Astrocyte (in vitro differentiated cells and primary cell): Measurements from ENCODE around the gene IDH3B. TPM values are rescaled to one million over a fixed set of nuclear protein-coding genes. Genes with fewer than 3 reads are reported as not detected.

Experiments used
- DNase-seq: peaks from one replicate; pipeline ENCODE4 v3.0.0-alpha.2; 2010; ENCODE audit warnings: low read depth
- FAIRE-seq: peaks from 2 replicates; lab custom pipeline; 2011; peaks lifted over from hg19 to GRCh38; lab: Jason Lieb, UNC
- H2AFZ ChIP-seq: 2 replicates; pipeline ENCODE4 v1.6.0; 2012; ENCODE audit warnings: low read depth, low read length, inconsistent platforms
- H3K27ac ChIP-seq: 2 replicates; pipeline ENCODE4 v1.5.1; 2011; ENCODE audit warnings: low read depth, low read length, inconsistent platforms
- H3K27me3 ChIP-seq: 2 replicates; pipeline ENCODE4 v1.6.0; 2011; ENCODE audit warnings: low read length, inconsistent platforms; ENCODE audit not compliant: insufficient read depth
- H3K36me3 ChIP-seq: 2 replicates; pipeline ENCODE4 v1.5.1; 2011; ENCODE audit warnings: low read length, inconsistent platforms; ENCODE audit not compliant: insufficient read depth
- H3K4me1 ChIP-seq: 2 replicates; pipeline ENCODE4 v1.5.1; 2011; ENCODE audit warnings: low read length, inconsistent platforms; ENCODE audit not compliant: insufficient read depth
- H3K4me2 ChIP-seq: 2 replicates; pipeline ENCODE4 v1.6.0; 2012; ENCODE audit warnings: low read length, inconsistent platforms
- H3K4me3 ChIP-seq: 2 replicates; pipeline ENCODE4 v1.5.1; 2011; ENCODE audit warnings: low read depth, mild to moderate bottlenecking, low read length, inconsistent platforms; ENCODE audit not compliant: insufficient read depth
- H3K79me2 ChIP-seq: 2 replicates; pipeline ENCODE4 v1.6.0; 2012; ENCODE audit warnings: mild to moderate bottlenecking, low read length, inconsistent platforms; ENCODE audit not compliant: insufficient read depth
- H3K9ac ChIP-seq: 2 replicates; pipeline ENCODE4 v1.6.0; 2012; ENCODE audit warnings: mild to moderate bottlenecking, low read length, inconsistent platforms
- H3K9me3 ChIP-seq: 2 replicates; pipeline ENCODE4 v1.5.1; 2012; ENCODE audit warnings: low read depth, mild to moderate bottlenecking, low read length, inconsistent platforms; ENCODE audit not compliant: insufficient read depth
- H4K20me1 ChIP-seq: 2 replicates; pipeline ENCODE4 v1.6.0; 2012; ENCODE audit warnings: low read length, inconsistent platforms; ENCODE audit not compliant: insufficient read depth
- H3K27ac Mint-ChIP-seq: one replicate; pipeline ENCODE4 v1.8.0; 2021; ENCODE audit warnings: mild to moderate bottlenecking, mixed read lengths; ENCODE audit not compliant: unreplicated experiment
- H3K27me3 Mint-ChIP-seq: one replicate; pipeline ENCODE4 v1.8.0; 2021; ENCODE audit warnings: low read depth, mixed read lengths; ENCODE audit not compliant: unreplicated experiment
- H3K36me3 Mint-ChIP-seq: one replicate; pipeline ENCODE4 v1.8.0; 2021; ENCODE audit warnings: low read depth, mixed read lengths; ENCODE audit not compliant: unreplicated experiment
- H3K4me1 Mint-ChIP-seq: one replicate; pipeline ENCODE4 v1.8.0; 2021; ENCODE audit warnings: low read depth, mixed read lengths; ENCODE audit not compliant: unreplicated experiment
- H3K4me3 Mint-ChIP-seq: one replicate; pipeline ENCODE4 v1.8.0; 2021; ENCODE audit warnings: mild to moderate bottlenecking, moderate library complexity, mixed read lengths; ENCODE audit not compliant: unreplicated experiment
- H3K9me3 Mint-ChIP-seq: one replicate; pipeline ENCODE4 v1.8.0; 2021; ENCODE audit warnings: mild to moderate bottlenecking, mixed read lengths; ENCODE audit not compliant: unreplicated experiment
- CTCF ChIP-seq: IDR thresholded peaks from 2 replicates; pipeline ENCODE4 v1.5.1; 2011; ENCODE audit warnings: low read depth, mild to moderate bottlenecking, inconsistent platforms, low read length, moderate library complexity; ENCODE audit not compliant: insufficient read depth
- EZH2 ChIP-seq: IDR thresholded peaks from 2 replicates; pipeline ENCODE4 v1.6.1; 2012; ENCODE audit warnings: mild to moderate bottlenecking, low read length, inconsistent platforms; ENCODE audit not compliant: insufficient read depth
- total RNA-seq: library from RNA; stranded (reverse); gene quantifications from 2 replicates; pipeline ENCODE4 v1.2.1, GENCODE V29; 2021

Gene IDH3B
- total RNA-seq, 1 donor from 2014 or later, result 74.8 TPM

- peaks cover 24% of the 10 kb centered on the region for H3K27me3 Mint-ChIP-seq
Observed at GRCh38 chr20:2637246-2637645, 26.8 kb downstream of the IDH3B start.

DNA sequence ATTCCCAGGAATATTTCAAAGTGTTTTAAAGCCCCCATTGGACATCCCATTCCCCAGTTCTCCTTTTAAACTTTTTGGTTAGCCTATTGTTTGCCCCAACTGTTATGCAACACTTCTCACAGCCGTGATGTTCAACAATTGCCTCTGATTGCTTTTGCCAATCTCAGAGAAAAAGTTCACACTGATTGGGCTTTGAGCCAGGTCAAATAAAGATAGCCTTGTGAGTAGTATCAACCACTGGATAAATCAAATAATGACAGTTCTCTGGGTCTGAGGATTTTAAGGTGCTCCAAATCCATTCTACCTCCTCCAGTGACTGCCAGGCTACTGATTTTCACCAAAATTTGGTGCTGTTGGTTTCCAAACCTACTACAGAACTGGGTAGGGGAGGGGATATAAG lies 30.6 kb downstream of the IDH3B start:
- Mint-ChIP-seq H3K4me3 (no peak overlapping the region), H3K36me3 (no peaks in the 10 kb centered on the region), H3K27me3 (peaks cover 21% of the 10 kb centered on the region), H3K4me1 (no peaks in the 10 kb centered on the region), H3K27ac (no peak overlapping the region), H3K9me3 (no peaks in the 10 kb centered on the region)
- H3K4me1 ChIP-seq, result no peaks in the 10 kb centered on the region
- H3K9me3 ChIP-seq, result no peaks in the 10 kb centered on the region
- H4K20me1 ChIP-seq, result no peaks in the 10 kb centered on the region
- no peak overlapping the region for H3K27ac ChIP-seq
- FAIRE-seq (no peak), DNase-seq (no peak)
- no peaks in the 10 kb centered on the region for H3K79me2 ChIP-seq
- no peaks in the 10 kb centered on the region for H3K36me3 ChIP-seq
- H3K4me3 ChIP-seq, result no peak overlapping the region
- H3K4me2 ChIP-seq, result no peak overlapping the region
- no peak overlapping the region for H2AFZ ChIP-seq
- no peak overlapping the region for H3K9ac ChIP-seq
- TF ChIP-seq EZH2 (no peak), CTCF (no peak)
- H3K27me3 ChIP-seq, result no peaks in the 10 kb centered on the region

More at GRCh38 chr20:2637246-2637645, 26.8 kb downstream of the IDH3B start:
- Histone ChIP-seq H3K4me3 (no peak overlapping the region), H3K9ac (no peak overlapping the region), H2AFZ (no peak overlapping the region), H3K4me1 (no peaks in the 10 kb centered on the region), H3K4me2 (no peak overlapping the region), H3K27ac (no peak overlapping the region), H3K9me3 (no peaks in the 10 kb centered on the region), H3K27me3 (no peaks in the 10 kb centered on the region), H3K79me2 (no peaks in the 10 kb centered on the region), H3K36me3 (no peaks in the 10 kb centered on the region), H4K20me1 (no peaks in the 10 kb centered on the region)
- no peak overlapping the region for H3K4me3 Mint-ChIP-seq
- TF ChIP-seq EZH2 (no peak), CTCF (no peak)
- FAIRE-seq (no peak), DNase-seq (no peak)
- H3K27ac Mint-ChIP-seq, result no peak overlapping the region
- no peaks in the 10 kb centered on the region for H3K9me3 Mint-ChIP-seq
- H3K36me3 Mint-ChIP-seq, result peaks cover 7% of the 10 kb centered on the region
- no peaks in the 10 kb centered on the region for H3K4me1 Mint-ChIP-seq

- Histone ChIP-seq H3K9me3 (peaks cover 8% of the 10 kb centered on the region), H3K79me2 (no peaks in the 10 kb centered on the region), H3K36me3 (no peaks in the 10 kb centered on the region), H3K4me3 (no peak overlapping the region), H3K4me1 (no peaks in the 10 kb centered on the region), H3K27me3 (no peaks in the 10 kb centered on the region), H3K4me2 (no peak overlapping the region), H3K27ac (no peak overlapping the region), H2AFZ (no peak overlapping the region), H3K9ac (no peak overlapping the region), H4K20me1 (no peaks in the 10 kb centered on the region)
- TF ChIP-seq CTCF (no peak), EZH2 (no peak)
- no peak for DNase-seq
- Mint-ChIP-seq H3K36me3 (no peaks in the 10 kb centered on the region), H3K27ac (no peak overlapping the region), H3K4me1 (no peaks in the 10 kb centered on the region), H3K9me3 (peaks cover 3% of the 10 kb centered on the region), H3K4me3 (no peak overlapping the region), H3K27me3 (peaks cover 19% of the 10 kb centered on the region)
- FAIRE-seq, result no peak
Observed at GRCh38 chr20:2631228-2631627, 32.8 kb downstream of the IDH3B start.
